Ecto neural progenitor cell (in vitro differentiated cells): ENCODE data around the gene APAF1.
A peak's percentile ranks its signal among the peaks of the same experiment; 100 is the strongest.
"Not testable (repeated sequence)": the region's sequence is repeated elsewhere in the genome, so short reads cannot be mapped to it uniquely, and the experiment has no call there.

ENCODE experiments used
- DNase-seq: peaks from one replicate; pipeline ENCODE4 v3.0.0-alpha.2; 2018; ENCODE audit warnings: low spot score

APAF1 gene

DNA sequence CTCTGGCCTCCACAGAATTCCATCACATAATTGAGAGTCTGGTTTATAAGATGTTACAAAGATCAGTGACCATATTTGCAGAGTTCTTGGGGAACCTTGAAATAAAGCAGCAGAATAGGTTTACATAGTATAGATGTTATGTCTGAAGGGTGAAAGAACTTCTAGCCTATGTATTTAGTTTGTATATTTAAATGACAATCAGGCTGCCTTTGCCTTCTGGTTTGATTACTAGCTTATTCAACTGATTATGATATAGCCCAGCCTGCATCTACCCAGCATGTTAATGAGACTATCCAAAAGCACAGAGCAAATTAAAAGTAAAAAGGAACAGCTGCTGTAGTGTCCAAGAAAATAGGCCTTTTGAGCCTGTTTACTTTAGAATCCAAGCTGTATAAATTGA, 85.3 kb downstream of the APAF1 start:
- no peak for DNase-seq

DNA sequence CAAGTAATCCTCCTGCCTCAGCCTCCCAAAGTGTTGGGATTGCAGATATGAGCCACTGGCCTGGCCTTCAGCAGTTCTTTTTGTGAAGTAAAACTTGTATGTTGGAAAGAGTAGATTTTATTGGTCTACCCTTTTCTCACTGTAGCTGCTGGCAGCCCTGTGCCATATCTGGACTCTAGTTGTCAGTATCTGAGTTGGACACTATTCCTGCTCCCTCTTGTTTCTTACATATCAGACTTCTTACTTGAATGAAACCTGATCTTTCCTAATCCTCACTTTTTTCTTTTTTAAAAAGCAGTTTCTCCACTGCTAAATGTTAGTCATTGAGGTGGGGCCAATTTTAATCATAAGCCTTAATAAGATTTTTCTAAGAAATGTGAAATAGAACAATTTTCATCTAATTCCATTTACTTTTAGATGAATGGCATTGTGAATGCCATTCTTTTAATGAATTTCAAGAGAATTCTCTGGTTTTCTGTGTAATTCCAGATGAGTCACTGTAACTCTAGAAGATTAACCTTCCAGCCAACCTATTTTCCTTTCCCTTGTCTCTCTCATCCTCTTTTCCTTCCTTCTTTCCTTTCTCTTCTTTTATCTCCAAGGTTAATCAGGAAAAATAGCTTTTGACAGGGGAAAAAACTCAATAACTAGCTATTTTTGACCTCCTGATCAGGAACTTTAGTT, 88.7 kb downstream of the APAF1 start:
- no peak for DNase-seq

- DNase-seq: no peak
Observed at GRCh38 chr12:98735821-98736220, 90.7 kb downstream of the APAF1 start.

GRCh38 chr12:98736352-98737321, 91.5 kb downstream of the APAF1 start:
- DNase-seq: no peak

DNA sequence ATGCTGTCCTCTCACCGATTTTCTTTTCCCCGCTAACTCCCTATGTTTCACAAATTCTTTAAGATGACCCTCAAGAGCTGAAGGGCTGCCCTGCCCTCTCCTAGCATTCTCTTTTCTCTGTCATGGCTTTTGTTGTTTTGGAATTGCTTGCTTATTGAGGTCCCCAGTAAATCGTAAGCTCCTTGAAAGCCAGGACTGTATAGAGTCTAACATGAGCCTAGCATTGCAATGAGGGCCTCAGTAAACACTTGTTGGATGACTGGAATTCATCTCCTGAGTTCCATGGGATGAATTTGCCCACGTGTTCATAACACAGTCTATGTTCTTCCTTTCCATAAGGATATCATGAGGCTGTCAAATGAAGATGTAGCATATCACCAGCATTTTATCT, 92.2 kb downstream of the APAF1 start:
- DNase-seq: no peak

- no peak for DNase-seq
Observed at GRCh38 chr12:98738002-98738401, 92.9 kb downstream of the APAF1 start.

DNA sequence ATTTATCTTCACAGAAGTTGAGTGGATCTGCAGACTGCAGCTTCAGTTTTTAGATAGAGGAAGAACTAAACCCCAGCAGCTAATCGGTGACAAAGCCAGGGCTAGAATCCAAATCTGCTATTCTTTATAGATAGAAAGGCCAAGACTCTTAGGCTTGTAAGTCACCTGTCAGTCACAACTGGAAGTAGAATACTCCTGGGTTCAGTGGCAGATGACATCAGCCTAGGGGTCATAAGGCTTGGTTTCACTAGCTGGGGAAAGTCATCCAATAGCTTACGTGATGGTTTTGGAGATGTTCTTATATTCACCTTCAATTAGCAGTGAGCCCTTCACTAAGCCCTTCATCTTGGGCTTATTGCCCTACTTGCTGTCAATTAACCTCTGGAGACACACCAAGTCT, 93.4 kb downstream of the APAF1 start:
- DNase-seq: no peak

DNA sequence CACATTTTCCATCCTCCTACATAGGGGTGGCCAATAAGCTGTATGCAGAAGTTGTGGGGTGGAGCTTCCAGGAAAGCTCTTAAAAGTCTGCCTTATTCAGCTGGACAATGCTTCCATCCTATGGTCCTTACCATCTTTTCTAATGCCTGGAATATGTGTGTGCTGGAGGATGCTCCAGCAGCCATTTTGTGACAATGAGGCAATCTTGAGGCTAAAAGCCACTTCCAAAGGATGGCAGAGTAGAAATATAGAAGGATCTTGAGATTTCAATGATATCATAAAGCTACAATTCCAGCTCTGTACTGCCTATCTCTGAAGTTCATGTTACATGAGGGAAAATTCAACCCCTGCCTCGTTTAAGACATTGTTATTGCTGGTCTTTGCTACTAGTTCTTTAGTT, 95.7 kb downstream of the APAF1 start:
- no peak for DNase-seq

- no peak for DNase-seq
Observed at GRCh38 chr12:98741196-98741555, 96.1 kb downstream of the APAF1 start.

- no peak for DNase-seq
Observed at GRCh38 chr12:98741556-98742265, 96.6 kb downstream of the APAF1 start.

DNA sequence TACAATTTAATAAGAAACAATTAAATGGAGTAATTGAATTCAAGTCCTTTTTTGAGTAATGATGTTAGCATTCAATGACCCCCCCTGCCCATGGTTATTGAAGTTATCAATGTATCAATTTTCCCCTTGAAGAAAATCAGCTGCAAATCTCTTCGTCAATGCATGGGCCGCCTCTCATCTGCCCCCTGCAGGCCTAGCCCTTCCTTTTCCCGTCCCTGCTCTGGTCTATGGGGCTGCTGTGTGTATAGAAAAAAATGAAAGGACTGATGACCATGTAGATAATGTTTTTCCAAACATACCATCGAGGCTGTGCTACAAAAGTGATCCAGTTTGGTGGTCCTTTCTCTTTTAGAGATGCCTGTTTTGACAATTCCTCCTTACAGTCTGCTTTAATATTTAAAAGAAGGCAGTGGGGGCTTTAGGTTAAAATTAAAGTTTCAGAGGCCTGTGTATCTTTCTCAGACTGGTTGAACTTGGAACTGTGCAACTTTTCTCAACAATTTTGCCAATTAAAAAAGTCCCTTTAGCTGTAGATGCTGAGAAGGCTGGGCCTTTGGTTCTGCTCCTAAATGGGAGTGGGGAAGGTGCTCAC, 98.4 kb downstream of the APAF1 start:
- peak; percentile 68 for DNase-seq

DNA sequence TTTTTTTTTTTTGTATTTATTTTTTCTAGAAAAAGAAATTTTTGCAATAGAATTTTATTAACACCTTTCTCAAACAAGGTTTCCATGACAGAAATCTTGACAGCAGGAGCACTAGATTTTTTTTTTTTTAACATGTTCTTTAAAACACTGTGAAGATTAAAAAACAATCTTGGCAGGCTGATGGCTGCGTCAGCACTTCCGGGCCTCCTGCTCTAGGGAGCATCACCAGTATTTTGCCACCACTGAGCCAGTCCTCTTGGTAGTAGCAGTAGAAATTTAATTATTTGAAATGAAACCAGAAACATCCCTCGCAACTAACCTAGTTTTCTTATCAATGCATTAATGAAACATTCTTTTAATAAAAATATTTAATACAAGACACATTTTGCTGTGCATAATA, 99.6 kb downstream of the APAF1 start:
- no peak for DNase-seq

- peak; percentile 65 for DNase-seq
Observed at GRCh38 chr12:98745578-98746391, 100.7 kb downstream of the APAF1 start.

DNA sequence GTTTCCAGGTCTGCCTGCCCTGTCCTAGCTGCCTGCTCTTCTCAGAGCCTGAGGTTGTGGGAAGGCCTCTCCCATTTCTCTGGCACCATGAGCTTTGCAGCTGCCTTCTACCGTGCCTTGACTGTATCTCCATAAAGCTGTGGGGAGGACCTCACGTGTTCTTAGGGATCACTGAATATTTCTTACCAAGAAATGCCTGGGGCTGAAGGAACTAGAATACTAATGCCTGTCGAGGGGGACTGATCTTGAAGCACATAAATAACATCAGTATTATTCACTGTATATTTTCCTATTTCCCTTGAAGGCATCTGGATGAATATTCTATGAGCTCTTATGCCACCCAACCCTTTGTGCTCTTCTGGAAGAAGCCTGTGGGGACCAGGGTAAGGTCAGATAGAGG, 103.4 kb downstream of the APAF1 start:
- no peak for DNase-seq

- DNase-seq: no peak
Observed at GRCh38 chr12:98750511-98750910, 105.4 kb downstream of the APAF1 start.

DNA sequence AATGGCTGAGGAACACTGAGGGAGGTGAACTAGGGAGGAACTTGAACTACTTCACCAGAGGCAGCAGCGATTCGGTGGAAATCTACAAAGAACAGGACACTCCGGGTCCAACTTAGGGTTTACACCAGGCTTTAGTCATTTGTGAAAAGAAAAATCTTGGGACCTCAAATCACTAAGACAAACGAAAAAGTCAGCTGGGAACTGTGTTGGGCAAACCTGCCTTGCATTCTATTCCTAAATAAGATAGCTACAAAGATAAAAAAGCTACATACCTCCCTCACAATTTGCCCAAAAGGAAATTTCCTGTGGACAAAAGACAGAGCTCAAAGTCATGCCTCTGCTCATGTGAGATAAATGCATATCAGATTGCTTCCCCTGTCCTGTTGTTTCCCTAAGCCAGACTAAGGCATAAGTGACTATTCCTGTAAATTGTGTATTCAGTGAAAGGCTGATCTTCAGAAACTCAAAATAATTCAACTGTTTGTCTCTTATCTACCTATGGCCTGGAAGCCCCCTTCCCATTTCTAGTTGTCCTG, 106.6 kb downstream of the APAF1 start:
- no peak for DNase-seq

DNA sequence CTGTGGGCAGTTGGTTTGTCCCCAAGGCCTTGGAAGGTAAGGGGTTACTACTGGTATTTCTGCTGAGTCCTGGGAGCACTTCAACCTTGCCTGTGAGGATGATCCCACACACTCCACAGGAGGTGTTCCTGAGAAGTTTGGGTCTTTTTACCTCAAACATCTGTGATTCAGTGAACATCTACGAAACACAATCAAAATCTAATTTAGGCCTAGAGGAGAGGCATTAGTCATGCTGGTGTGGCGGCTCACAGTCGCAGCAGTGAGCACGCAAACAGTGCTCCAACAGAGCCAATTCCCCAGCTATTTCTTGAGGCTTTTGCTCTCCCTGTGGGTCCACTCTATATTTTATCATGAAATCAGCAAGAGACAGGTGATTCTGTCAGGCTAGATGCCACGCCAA, 107.6 kb downstream of the APAF1 start:
- DNase-seq: no peak

GRCh38 chr12:98754095-98754494, 109.0 kb downstream of the APAF1 start:
- no peak for DNase-seq

GRCh38 chr12:98755855-98756254, 110.8 kb downstream of the APAF1 start:
- DNase-seq: not testable (repeated sequence)

DNA sequence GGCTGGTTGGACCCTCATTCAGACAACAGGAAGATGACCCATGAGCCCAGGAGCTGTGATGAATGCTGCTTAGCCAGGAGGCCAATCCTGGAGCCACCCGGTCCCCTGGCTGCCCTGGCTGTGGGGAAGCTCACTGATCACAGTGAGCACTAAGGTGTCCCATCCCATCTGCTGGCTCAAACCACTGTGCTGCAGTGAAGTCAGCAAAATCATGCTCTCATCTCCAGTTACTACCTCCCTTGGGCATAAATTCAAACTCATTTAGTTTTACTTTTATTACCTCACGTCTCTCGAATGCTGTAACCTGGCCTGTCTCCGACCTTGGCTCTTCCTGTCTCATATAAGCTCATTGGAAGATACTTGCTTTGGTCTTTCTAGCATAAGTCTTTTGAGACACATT, 112.4 kb downstream of the APAF1 start:
- DNase-seq: no peak

GRCh38 chr12:98758331-98758730, 113.2 kb downstream of the APAF1 start:
- no peak for DNase-seq
